HEK293 (cell line): ENCODE results near the gene TAF15.

Experiments
- REPIN1 ChIP-seq: fragments of 450-650 bp; formaldehyde crosslinking; IDR thresholded peaks from 2 replicates; pipeline ENCODE4 v1.5.1; 2017; ENCODE audit warnings: missing biosample characterization, missing genetic modification characterization, low read depth
- SP3 ChIP-seq: fragments of 450-650 bp; formaldehyde crosslinking; IDR thresholded peaks from 2 replicates; pipeline ENCODE4 v1.5.1; 2016; ENCODE audit warnings: missing biosample characterization, missing genetic modification characterization
- ZFP41 ChIP-seq: fragments of 450-650 bp; formaldehyde crosslinking; IDR thresholded peaks from 2 replicates; pipeline ENCODE4 v1.5.1; 2016; ENCODE audit warnings: missing biosample characterization, missing genetic modification characterization, borderline replicate concordance
- ZNF121 ChIP-seq: fragments of 450-650 bp; formaldehyde crosslinking; IDR thresholded peaks from 2 replicates; pipeline ENCODE4 v1.5.1; 2016; ENCODE audit warnings: missing biosample characterization, missing genetic modification characterization
- ZNF785 ChIP-seq: fragments of 450-650 bp; formaldehyde crosslinking; IDR thresholded peaks from 2 replicates; pipeline ENCODE4 v1.5.1; 2016; ENCODE audit warnings: missing biosample characterization, missing genetic modification characterization
- TF ChIP-seq, protein P1 (sequence below): fragments of 450-650 bp; formaldehyde crosslinking; IDR thresholded peaks from 2 replicates; pipeline ENCODE4 v1.5.1; 2016; ENCODE audit warnings: missing biosample characterization, missing genetic modification characterization
- TF ChIP-seq, protein P2 (sequence below): sonication (generic); formaldehyde crosslinking; IDR thresholded peaks from 2 replicates; pipeline ENCODE4 v1.8.1; 2022; ENCODE audit warnings: mild to moderate bottlenecking, moderate library complexity, missing genetic modification reagents
- TF ChIP-seq, protein P3 (sequence below): fragments of 450-650 bp; formaldehyde crosslinking; IDR thresholded peaks from 2 replicates; pipeline ENCODE4 v1.5.1; 2016; ENCODE audit warnings: missing biosample characterization, missing genetic modification characterization
- TF ChIP-seq, protein P4 (sequence below): fragments of 450-650 bp; formaldehyde crosslinking; IDR thresholded peaks from 2 replicates; pipeline ENCODE4 v1.5.1; 2016; ENCODE audit warnings: missing biosample characterization, missing genetic modification characterization
- TF ChIP-seq, protein P5 (sequence below): fragments of 450-650 bp; formaldehyde crosslinking; IDR thresholded peaks from 2 replicates; pipeline ENCODE4 v1.5.1; 2016; ENCODE audit warnings: missing biosample characterization, missing genetic modification characterization
- TF ChIP-seq, protein P6 (sequence below): fragments of 450-650 bp; formaldehyde crosslinking; IDR thresholded peaks from 2 replicates; pipeline ENCODE4 v1.5.1; 2016; ENCODE audit warnings: missing biosample characterization, missing genetic modification characterization

DNA sequence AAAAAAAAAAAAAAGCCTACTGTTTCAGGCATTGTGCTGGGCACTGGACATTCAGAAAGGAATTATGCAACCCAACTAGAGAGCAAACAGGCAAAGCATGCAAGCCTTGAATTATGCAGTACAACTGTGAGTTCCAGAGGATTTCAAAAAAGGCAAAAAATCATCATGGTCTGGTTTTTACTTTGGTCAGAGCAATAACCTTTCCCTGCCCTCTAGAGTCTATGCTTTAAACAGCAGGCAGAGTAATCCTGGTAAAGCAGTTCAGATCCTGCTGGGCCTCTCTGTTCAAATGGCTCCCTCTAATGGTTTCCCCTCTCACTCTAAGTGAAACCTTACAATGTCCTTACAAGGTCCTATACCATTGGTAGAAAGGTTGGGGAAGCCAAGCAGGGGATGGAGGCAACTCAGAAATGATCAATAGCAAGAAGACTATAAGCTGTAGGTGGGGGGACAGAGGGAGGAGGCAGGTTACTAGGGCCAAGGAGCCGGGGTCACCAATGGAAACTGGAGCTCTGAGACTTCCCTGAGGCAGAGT, 4.6 kb upstream of the TAF15 start:
- TF ChIP-seq ZFP41 (no peak), REPIN1 (tag by site-specific recombination) (no peak; the same call in 1 of the 2 replicates), SP3 (tag by site-specific recombination) (no peak), ZNF121 (no peak), ZNF785 (no peak)
- TF ChIP-seq, protein P1, sequence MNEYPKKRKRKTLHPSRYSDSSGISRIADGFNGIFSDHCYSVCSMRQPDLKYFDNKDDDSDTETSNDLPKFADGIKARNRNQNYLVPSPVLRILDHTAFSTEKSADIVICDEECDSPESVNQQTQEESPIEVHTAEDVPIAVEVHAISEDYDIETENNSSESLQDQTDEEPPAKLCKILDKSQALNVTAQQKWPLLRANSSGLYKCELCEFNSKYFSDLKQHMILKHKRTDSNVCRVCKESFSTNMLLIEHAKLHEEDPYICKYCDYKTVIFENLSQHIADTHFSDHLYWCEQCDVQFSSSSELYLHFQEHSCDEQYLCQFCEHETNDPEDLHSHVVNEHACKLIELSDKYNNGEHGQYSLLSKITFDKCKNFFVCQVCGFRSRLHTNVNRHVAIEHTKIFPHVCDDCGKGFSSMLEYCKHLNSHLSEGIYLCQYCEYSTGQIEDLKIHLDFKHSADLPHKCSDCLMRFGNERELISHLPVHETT (tag by site-specific recombination), result no peak
- TF ChIP-seq, protein P2, sequence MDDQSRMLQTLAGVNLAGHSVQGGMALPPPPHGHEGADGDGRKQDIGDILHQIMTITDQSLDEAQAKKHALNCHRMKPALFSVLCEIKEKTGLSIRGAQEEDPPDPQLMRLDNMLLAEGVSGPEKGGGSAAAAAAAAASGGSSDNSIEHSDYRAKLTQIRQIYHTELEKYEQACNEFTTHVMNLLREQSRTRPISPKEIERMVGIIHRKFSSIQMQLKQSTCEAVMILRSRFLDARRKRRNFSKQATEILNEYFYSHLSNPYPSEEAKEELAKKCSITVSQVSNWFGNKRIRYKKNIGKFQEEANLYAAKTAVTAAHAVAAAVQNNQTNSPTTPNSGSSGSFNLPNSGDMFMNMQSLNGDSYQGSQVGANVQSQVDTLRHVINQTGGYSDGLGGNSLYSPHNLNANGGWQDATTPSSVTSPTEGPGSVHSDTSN (CRISPR knock-in tag), result no peak
- TF ChIP-seq, protein P3, sequence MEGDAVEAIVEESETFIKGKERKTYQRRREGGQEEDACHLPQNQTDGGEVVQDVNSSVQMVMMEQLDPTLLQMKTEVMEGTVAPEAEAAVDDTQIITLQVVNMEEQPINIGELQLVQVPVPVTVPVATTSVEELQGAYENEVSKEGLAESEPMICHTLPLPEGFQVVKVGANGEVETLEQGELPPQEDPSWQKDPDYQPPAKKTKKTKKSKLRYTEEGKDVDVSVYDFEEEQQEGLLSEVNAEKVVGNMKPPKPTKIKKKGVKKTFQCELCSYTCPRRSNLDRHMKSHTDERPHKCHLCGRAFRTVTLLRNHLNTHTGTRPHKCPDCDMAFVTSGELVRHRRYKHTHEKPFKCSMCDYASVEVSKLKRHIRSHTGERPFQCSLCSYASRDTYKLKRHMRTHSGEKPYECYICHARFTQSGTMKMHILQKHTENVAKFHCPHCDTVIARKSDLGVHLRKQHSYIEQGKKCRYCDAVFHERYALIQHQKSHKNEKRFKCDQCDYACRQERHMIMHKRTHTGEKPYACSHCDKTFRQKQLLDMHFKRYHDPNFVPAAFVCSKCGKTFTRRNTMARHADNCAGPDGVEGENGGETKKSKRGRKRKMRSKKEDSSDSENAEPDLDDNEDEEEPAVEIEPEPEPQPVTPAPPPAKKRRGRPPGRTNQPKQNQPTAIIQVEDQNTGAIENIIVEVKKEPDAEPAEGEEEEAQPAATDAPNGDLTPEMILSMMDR (tag by site-specific recombination), result peak; percentile 87; the same call in 1 of the 2 replicates
- TF ChIP-seq, protein P4, sequence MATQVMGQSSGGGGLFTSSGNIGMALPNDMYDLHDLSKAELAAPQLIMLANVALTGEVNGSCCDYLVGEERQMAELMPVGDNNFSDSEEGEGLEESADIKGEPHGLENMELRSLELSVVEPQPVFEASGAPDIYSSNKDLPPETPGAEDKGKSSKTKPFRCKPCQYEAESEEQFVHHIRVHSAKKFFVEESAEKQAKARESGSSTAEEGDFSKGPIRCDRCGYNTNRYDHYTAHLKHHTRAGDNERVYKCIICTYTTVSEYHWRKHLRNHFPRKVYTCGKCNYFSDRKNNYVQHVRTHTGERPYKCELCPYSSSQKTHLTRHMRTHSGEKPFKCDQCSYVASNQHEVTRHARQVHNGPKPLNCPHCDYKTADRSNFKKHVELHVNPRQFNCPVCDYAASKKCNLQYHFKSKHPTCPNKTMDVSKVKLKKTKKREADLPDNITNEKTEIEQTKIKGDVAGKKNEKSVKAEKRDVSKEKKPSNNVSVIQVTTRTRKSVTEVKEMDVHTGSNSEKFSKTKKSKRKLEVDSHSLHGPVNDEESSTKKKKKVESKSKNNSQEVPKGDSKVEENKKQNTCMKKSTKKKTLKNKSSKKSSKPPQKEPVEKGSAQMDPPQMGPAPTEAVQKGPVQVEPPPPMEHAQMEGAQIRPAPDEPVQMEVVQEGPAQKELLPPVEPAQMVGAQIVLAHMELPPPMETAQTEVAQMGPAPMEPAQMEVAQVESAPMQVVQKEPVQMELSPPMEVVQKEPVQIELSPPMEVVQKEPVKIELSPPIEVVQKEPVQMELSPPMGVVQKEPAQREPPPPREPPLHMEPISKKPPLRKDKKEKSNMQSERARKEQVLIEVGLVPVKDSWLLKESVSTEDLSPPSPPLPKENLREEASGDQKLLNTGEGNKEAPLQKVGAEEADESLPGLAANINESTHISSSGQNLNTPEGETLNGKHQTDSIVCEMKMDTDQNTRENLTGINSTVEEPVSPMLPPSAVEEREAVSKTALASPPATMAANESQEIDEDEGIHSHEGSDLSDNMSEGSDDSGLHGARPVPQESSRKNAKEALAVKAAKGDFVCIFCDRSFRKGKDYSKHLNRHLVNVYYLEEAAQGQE, result no peak
- TF ChIP-seq, protein P5, sequence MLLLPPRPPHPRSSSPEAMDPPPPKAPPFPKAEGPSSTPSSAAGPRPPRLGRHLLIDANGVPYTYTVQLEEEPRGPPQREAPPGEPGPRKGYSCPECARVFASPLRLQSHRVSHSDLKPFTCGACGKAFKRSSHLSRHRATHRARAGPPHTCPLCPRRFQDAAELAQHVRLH, result no peak
- TF ChIP-seq, protein P6, sequence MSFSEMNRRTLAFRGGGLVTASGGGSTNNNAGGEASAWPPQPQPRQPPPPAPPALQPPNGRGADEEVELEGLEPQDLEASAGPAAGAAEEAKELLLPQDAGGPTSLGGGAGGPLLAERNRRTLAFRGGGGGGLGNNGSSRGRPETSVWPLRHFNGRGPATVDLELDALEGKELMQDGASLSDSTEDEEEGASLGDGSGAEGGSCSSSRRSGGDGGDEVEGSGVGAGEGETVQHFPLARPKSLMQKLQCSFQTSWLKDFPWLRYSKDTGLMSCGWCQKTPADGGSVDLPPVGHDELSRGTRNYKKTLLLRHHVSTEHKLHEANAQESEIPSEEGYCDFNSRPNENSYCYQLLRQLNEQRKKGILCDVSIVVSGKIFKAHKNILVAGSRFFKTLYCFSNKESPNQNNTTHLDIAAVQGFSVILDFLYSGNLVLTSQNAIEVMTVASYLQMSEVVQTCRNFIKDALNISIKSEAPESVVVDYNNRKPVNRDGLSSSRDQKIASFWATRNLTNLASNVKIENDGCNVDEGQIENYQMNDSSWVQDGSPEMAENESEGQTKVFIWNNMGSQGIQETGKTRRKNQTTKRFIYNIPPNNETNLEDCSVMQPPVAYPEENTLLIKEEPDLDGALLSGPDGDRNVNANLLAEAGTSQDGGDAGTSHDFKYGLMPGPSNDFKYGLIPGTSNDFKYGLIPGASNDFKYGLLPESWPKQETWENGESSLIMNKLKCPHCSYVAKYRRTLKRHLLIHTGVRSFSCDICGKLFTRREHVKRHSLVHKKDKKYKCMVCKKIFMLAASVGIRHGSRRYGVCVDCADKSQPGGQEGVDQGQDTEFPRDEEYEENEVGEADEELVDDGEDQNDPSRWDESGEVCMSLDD (tag by site-specific recombination), result no peak
